HG03025 (cell line): ENCODE results near the gene EDC4.
"Not testable (repeated sequence)": the region's sequence is repeated elsewhere in the genome, so short reads cannot be mapped to it uniquely, and the experiment has no call there.

Experiments
- ATAC-seq: cut with Tn5 transposase; IDR thresholded peaks from one replicate; pipeline ENCODE4 v1.9.1; 2021; ENCODE audit warnings: mild to moderate bottlenecking, moderate library complexity; ENCODE audit not compliant: unreplicated experiment, low FRiP score

Gene EDC4

DNA sequence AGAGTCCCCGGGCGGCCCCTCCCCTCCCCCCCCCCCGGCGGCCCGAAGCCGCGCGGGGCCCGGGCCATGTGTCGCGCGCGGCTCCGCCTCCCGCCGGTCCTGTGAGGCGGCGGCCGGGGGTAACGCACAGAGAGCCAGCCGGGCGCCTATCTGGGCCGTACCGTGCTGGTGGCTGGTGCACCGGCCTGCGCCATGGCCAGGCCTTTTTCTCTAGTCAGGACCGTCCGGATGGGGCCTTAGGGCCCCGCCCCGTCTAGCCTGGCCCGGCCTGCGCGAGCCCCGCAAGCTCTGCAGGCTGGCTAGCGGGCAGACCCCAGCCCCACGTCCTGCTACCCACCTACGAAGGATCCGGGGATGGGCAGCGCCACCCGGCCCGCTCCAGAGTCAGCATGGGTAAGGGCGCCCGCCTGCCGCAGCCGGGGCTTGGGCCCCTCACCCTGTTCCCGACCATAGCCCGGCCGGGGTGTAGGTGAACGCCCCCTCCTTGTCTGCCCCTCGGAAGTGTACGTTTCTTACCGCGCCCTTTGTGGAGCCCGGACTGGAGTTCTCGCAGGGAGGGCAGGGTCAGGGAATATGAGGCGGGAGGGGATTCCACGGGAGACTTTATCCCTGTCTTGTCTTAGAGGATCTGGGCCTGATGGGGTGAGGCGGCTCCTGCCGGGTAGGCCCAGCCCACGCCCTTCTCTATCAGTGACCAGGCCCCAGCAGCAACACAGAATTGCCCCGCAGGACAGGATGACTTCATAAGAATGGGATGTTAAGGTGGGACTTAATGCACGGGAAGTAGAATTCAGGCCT is 25.6 kb upstream of the EDC4 start, which contains the start of gene CENPT:
Gene CENPT (minus strand): TSS at position 630 of the 798 bp plus-strand sequence. CDS start 13,834 bp downstream, outside the sequence.
- peak; percentile 34 for ATAC-seq

DNA sequence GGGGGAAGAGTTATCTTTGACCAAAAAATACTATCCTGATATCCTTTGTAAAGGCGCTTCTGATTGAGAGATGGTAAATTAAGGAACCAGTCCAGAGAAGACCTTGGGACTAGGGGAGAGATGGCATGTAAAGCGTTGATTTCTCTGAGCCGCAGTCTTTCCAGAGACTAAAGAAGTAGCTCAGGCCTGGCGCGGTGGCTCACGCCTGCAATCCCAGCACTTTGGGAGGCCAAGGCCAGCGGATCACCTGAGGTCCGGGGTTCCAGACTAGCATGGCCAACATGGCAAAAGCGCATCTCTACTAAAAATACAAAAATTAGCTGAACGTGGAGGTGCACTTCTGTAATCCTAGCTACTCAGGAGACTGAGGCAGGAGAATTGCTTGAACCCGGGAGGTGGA is 24.7 kb upstream of the EDC4 start:
- ATAC-seq, result no peak

DNA sequence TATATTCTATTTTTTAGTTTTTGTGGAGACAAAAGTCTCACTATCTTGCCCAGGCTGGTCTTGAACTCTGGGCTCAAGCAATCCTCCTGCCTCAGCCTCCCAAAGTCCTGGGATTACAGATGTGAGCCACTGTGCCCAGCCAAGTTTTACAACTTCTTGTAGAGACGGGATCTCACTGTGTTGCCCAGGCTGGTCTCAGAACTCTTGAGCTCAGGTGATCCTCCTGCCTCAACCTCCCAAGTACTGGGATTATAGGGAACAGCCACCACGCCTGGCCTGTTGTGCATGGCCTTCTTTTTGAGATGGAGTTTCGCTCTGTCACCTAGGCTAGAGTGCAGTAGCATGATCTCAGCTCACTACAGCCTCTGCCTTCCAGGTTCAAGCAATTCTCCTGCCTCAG is 19.2 kb upstream of the EDC4 start:
- ATAC-seq, result no peak

DNA sequence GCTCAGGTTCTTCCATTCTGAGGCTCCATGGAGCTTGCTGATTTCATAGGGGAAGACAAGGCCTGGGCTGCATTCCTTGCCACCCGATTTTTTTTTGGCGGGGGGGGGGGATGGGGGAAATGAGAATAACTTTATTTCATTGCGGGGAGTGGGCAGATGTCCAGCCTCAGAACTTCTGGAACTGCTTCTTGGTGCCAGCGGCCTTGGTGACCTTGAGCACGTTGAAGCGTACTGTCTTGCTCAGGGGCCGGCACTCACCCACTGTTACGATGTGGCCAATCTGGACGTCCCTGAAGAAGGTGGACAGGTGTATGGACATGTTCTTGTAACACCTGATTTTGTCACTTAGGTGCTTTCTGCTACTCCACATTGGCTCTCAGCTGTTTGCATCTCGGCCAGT is 17.1 kb upstream of the EDC4 start:
- no peak for ATAC-seq

DNA sequence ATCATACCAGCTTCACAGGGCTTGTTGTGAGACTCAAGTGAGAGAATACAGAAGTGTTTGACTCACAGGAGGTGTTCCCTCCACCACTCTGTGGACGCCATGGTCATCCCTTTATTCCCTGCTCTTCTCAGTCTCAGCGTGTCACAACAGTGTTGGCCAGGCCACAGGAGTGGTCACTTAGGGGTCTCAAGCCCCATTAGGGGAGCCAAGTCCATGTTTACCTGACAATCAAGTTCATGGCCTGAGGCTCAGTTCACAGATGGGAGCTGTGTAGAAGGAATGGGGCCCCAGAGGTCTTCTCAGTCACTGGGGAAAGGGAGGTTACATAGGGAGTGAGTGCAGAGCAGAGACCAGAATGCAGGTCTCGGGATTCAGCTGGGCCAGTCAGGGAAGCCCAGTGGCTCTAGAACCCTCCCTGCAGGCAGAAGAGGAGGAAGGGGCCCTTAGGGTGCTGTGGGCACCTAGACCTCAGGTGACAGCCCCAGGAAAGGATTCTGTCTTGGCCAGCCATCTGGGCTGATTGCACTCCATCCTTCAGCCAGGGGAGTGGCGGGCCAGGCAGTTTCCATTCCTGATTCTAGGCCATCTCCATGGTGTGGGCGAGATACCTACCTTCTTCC is 15.8 kb upstream of the EDC4 start:
- ATAC-seq, result no peak

DNA sequence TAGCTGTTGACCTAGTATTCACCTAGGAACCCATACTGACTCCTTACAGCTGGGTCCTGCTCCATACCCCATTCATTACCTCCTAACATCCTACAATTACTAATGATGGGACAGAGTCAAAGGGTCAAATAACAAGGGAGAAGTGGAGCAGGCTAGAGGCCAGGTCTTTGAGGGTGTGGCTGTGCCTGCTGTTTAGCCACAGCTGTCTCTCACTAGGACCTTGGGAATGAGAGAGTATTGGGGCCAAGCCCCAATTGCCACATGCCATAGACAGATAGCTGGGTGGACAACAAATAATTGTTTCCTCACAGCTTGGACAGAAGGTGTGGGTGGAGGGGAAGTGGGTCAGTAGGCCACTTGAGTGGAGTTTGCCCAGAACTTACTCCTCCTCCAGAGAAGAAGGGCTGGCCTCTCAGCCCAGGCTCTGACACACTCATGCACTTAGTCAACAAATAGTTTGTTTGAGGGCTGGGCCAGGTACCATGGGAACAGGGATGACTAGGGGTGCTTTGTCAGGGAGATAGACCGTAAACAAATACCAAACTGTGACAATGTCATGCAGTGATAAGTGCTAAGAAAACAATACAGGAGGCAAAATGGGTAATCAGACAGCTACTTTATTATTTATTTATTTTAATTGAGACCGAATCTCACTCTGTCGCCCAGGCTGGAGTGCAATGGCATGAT is 15.2 kb upstream of the EDC4 start:
- no peak for ATAC-seq

DNA sequence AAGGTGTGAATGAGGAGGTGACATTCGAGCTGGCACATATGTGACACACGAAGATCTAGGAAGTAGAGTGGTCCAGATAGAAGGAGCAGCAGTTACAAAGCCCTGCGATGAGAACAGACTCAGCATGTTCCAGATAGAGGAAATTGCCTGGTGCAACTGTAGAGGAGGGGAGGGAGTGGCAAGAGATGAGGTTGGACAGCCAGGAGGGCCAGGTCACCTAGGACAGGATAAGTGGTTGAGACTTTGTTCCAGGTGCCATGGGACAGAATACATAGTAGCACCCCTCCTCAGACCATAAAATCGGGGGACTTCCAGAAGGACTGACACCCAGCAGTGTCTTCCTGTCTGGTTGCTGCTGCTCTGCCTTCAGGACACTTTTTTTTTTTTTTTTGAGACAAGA is 14.4 kb upstream of the EDC4 start:
- no peak for ATAC-seq

DNA sequence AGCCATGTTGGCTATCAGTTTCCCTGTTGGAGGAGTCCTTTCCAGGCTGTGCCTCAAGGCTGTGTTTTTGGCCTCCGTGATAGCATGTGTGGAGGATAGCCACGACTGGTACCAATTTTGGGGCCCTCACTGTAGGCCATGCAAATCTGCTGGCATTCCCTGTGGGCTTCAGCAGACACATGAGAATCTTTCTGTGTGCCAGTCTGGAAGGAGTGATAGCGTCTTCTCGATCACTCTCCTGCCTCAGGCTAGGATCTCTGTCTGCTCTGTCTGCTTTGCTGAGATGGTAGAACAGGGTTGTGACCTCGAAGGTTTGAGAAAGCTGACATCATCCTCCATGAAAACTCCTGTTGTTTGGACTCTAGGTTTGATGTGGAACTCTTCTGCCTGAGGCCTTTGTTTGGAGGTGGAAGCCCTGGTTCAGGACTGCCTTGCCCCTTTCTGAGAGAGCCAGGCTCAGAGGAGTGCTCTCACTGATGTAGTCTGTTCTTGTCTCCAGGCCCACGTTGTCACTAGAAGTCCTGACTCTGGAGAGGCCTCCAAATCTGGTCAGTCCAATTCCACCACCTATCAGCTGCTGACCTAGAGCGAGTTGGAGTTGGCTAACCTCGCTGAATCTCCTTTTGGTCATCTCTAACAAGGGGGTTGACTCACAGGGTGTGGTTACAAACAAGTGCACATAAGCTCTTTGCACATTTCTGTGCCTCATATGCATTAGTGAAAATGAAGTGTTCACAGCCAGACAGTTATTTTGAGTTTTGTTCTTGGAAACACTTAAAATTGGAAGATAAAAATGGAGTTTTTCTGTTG is 12.1 kb upstream of the EDC4 start:
- ATAC-seq, result no peak

DNA sequence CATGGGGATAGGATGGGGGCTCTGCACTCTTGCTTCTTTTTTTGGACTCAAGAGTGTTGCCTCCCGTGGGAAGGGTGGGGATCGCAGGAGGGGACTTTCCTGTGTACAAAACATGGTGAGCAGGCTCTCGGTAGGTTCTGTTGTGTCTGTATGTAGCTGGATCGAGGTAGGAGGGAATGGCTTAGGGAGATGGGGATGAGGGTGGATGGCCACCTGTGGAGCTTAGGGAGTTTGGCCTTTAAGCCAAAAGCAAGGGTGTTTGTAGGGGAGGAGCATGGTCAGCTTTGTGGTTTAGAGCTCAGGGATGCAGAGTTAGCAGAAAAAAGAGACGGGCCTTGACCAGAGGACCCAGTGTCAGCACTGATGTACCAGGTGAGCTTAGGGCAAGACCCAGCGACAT is 11.0 kb upstream of the EDC4 start:
- no peak for ATAC-seq

DNA sequence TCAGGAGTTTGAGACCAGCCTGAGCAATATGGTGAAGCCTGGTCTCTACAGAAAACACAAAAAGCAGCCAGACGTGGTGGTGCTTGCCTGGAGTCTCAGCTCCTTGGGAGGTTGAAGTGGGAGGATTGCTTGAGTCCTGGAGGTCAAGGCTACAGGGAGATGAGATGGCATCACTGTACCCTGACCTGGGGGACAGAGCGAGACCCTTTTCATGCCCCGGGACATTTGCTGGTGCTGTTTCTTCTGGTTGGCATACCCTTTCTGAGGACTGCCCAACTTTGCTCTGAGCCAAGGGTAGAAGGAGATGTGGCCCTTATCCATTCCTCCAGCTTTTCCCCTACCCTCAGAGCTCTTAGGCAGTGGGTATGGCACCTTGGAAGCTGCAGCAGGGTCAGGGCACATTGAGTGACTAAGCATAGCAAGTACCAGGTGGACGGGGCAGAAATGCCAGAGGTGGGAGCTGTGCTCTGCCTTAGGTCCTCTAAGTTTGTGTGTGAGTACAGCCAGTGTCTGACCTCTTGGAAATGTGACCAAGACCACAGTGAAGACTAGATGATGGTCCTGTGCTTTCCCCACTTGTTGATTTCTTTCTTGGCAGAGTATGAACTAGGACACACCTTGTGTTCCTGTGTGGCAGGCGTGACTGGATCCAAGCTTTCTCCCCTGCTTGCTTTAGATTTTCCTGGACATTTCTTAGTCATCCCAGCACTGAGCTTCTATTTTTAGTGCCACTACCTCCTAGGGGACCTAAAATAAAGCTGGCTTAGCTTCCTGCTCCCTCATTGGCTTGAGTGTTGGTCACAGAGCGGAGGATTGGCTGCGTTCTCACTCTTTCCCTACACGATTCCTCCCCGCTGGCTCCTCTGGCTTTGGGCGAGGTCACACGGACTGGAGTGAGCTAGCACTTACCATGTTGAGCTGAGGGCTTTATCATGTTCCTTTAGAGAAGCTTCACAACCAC is 9.9 kb upstream of the EDC4 start:
- no peak for ATAC-seq

DNA sequence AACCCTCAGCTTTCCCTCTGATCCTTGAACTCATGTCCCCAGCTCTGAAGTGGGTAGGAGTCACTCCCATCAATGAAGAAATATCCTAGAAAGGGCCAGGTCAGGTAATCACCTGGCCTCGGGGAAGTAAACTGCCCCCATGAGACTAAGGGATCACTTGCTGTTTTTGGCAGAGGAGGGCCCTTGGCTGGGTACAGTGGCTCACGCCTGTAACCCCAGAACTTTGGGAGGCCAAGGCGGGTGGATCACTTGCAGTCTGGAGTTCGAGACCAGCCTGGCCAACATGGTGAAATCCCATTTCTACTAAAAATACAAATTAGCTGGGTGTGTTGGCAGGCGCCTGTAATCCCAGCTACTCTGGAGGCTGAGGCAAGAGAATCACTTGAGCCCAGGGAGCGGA is 8.8 kb upstream of the EDC4 start:
- ATAC-seq, result not testable (repeated sequence)

DNA sequence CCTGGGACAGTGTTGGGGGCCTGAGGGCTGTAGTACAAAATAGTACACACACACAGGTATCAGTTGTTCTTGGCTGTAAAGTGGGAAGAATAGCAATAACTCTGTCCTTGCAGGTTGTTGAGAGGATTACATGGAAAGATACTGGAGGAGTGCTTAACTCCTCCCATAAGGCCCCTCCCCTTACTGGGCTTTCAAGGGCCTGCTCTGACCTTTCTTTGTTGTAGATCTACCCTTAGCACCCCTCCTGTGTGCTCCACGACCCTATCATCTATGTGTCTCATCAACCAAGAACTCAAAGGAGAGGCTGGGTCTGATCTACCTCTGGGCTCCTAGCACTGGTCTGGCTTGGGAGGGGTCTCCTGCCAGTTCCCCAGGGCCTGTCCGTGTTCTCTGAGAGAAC is 8.3 kb upstream of the EDC4 start:
- no peak for ATAC-seq

DNA sequence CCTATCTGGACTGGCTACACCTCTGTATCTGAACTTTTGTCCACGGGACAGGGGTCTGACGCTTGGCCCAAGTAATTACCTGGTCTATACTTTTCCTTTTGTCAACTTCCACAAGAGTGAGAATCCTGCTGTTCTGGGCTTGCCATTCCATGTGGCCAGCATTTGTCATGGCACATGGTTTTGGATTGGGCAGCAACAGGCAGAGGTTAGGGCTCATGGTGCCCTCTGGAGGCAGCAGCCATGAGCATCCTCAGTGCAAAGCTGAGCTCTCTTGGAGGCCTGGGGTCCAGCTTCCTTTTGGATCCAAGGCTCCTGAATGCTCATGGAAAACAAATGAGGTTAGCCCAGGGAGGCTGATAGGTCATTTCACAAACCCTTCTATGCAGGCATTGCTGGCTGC is 7.5 kb upstream of the EDC4 start:
- ATAC-seq, result no peak

DNA sequence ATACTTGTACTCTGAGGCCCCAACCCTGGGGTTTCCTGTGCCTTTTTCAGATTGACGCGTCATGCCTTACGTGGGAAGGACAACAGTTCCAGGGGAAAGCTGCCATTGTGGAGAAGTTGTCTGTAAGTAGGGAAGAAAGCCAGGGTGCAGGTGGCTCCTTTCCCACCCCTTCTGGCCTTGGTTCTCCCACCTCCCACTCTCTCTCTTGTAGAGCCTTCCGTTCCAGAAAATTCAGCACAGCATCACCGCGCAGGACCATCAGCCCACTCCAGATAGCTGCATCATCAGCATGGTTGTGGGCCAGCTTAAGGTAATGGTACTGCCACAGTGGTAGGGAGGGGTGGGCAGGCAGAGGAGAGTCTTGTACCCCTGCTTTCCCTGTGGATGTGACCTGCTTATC is 4.6 kb upstream of the EDC4 start:
- ATAC-seq, result no peak

DNA sequence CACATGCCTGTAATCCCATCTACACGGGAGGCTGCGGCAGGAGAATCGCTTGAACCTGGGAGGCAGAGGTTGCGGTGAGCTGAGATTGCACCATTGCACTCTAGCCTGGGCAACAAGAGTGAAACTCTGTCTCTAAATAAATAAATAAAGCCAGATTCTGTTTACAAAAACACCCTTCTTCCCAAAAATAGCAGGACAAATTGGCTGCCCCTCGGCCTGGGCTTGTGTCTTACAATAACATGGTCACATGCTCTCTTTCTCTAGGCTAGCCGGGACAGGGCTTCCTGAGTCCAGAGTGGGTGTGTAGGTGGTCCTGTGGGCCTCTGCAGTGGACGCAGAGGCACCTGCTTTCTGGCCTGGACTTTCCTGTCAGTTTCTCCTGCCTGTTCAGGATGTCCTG is 3.2 kb upstream of the EDC4 start:
- ATAC-seq, result no peak

DNA sequence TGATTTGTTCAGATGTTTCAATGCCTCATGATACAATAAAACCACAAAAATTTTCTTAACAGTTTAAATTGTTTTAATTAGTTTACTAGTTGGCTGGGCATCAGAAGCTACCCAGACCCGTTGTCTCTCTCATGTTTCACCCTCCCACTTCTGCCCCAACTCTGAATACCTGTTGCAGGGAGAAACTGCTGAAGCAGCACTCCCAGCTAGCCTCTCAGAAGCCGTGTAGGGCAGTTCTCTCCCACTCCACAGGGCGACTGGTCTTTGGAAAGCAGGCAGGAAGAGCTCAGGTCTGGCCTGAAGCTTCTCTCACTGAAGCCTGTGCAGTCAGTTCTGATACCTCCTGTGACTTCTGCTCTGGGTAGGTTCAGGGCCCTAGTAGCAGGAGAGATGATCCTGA is 1.6 kb upstream of the EDC4 start:
- no peak for ATAC-seq

DNA sequence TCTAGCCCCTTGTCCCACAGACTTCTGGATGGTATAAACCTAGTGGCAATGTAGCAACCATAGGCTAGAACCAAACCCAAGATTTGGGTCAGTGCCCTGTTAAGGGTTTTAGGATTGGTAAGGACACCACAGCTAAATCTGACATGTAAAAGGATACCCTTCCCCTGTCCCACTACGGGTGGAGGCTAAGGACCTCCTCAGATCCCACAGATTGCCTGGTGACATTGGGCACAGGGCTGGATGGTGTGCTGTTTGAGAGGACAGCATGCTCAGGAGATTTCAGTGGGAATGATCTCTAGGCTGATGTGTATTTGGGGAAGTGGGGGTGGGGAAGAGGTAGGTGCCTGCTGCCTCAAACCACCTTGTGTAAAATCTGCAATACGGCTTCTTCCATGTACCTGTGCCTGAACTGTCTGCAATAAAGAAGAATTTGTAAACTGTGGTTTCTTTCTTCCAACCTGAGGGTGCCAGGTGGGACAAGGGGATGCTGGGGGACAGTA is 671 bp upstream of the EDC4 start:
- ATAC-seq, result no peak

DNA sequence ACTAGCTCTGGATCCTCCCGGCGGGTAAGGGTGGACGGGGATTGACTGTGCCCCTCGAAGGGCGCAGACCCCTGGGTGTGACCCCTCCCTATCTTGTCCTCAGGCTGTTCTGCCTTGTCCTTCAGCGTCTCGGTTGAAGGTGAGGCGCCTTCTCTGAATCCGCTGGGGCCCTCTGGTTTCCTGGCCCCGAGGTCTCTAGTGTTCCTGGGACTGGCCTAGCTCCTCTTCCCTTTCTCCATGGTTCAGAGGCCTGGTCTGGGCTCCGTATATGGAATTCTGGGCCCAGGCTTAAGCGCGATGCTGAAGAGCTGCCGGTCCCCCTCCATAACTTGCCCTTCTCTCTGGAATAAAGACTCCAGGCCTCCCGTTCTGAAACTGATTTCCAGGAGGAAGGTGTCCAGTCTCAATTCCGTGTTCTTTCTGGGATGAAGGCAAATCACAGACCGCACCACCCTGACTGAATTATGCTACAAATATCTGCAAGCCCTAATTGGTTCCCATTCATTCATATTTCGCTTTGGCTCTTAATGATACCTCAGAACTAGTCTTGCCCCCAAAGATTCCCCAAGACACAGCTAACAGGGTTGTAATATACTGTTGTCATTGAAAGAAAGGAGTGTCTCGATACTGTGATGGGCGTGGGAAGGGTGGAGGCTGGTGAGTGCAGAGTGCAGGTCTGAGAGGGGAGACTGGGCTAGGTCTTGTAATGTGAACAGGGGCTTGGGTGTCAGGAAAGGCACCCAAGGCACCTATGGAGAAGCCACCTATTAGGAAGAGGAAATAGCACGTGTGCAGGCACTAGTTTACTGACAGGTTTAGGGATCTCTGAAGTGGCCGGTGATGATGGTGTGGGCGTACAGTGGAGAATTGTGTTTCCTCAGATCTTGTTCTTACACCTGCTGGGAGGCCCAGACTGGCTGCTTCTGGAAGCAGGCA is 851 bp downstream of the EDC4 start:
- ATAC-seq, result peak; percentile 18
